ENCODE data around the gene ASB2. TPM values are rescaled to one million over a fixed set of nuclear protein-coding genes. Genes with fewer than 3 reads are reported as not detected.
A peak's percentile ranks its signal among the peaks of the same experiment; 100 is the strongest.

The ASB2 gene
- total RNA-seq, 1 donor from 2014 or later: 58.6 TPM

DNA sequence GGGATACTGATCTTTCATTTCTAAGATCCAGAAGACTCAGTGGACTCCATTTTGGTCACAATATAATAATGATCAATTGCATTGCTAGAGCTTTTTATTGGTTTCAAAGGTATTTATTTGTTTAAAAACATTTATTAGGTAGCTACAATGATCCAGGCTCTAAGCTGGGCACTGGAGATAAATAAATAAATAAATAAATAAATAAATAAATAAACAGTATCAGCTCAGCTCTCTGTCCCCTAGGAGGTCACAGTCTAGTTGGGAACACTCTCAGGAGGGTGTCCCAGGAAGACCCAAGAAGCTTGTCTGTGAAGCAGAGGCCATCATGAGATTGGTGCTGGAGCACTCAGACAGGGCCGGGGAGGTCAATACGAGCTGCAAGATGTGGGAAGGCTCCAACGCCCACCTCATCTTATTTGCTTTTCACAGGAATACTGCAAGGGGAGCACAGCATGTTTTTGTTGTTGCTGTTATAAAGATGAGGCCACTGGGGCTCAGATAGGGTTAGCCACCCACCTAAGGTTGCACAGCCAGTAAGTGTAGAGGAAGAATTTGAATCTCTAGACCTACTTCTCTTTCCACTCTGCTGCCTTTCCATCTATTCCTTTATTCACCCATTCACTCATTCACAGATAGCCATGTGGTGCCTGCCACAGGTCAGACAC is 15.5 kb downstream of the ASB2 start:
- Histone ChIP-seq H3K4me1 (peaks cover 6 to 55% of the 10 kb centered on the region in 2 donors), H3K27me3 (no peaks in the 10 kb centered on the region), H3K36me3 (peaks cover 0 to 9% of the 10 kb centered on the region in 2 donors), H3K27ac (peak overlapping the region in 1 of 2 donors; percentile 80), H3K9me3 (no peaks in the 10 kb centered on the region), H3K4me3 (no peak overlapping the region)
- DNase-seq (ENCODE audit: low spot score in 2 of 2): no peak
- intact Hi-C loops (cut with DNase I): no loop called here
- TF ChIP-seq, protein P1, sequence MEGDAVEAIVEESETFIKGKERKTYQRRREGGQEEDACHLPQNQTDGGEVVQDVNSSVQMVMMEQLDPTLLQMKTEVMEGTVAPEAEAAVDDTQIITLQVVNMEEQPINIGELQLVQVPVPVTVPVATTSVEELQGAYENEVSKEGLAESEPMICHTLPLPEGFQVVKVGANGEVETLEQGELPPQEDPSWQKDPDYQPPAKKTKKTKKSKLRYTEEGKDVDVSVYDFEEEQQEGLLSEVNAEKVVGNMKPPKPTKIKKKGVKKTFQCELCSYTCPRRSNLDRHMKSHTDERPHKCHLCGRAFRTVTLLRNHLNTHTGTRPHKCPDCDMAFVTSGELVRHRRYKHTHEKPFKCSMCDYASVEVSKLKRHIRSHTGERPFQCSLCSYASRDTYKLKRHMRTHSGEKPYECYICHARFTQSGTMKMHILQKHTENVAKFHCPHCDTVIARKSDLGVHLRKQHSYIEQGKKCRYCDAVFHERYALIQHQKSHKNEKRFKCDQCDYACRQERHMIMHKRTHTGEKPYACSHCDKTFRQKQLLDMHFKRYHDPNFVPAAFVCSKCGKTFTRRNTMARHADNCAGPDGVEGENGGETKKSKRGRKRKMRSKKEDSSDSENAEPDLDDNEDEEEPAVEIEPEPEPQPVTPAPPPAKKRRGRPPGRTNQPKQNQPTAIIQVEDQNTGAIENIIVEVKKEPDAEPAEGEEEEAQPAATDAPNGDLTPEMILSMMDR (IDR thresholded peaks at IDR 0.05): no peak

DNA sequence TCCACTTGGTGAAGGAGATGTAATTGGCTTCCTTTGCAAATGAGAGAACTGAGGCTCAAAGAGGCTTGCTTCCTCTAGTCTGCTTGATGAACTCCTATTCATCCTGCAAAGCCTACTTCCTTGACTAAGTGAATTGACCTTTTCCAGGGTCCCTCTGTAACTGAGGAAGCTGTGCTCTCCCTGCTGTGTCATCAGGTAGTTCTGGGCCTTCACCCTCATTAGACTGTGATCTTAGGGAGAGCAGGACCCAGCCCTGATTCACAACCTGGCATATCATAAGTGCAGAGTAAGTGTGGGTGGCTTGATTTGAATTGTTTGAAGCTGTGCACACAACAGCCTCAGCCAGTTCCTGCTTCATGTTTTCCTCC is 16.3 kb downstream of the ASB2 start:
- TF ChIP-seq, protein P1 (IDR thresholded peaks at IDR 0.05): no peak
- Histone ChIP-seq H3K27me3 (no peaks in the 10 kb centered on the region), H3K27ac (peak overlapping the region; percentile 71 to 80), H3K4me1 (peaks cover 6 to 55% of the 10 kb centered on the region in 2 donors), H3K4me3 (no peak overlapping the region), H3K9me3 (no peaks in the 10 kb centered on the region), H3K36me3 (peaks cover under 1 to 9% of the 10 kb centered on the region in 2 donors)
- intact Hi-C loops (cut with DNase I): no loop called here
- no peak for DNase-seq (ENCODE audit: low spot score in 2 of 2)

DNA sequence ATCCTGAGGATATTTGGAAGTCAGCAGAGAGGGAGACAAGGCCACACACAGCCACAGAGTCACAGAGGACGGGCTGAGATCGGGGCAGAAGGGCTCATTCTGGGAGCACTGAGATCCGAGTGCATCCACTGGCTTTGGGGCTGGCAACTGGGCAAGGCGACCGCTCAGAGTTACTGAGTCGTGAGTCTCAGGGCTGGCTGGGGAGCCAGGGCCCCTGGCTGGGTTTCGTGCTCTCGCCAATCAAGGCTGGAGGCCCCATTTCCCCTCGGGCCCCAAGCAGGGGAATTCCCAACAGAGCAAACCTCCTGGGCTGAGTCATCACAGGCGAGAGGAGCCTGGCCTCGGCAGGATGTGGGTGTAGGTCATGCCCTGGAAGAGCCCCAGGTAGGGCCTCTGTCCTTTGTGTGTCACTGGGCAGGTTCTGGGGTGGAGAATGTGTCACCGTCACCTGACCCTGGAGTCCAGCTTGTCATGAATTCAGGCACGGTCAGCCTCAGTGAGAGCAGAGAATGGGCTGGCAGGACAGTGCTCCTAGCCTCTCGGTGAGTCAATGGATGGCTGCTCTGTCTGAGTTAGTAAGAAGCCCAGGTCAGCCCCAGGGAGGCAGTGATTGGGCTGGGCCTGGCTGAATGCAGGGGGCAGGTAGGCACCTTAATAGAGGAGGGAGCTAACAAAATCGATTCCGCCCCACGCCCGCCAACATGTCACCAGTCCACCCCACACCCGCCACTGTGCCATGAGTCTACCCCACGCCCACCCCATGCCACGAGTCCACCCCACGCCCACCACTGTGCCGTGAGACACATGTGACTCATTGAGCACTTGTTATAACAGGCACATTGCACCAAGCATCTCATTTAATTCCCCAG is 16.9 kb downstream of the ASB2 start:
- peak; percentile 75 to 90 for DNase-seq (ENCODE audit: low spot score in 2 of 2)
- TF ChIP-seq, protein P1 (IDR thresholded peaks at IDR 0.05): no peak
- Histone ChIP-seq H3K4me3 (no peak overlapping the region), H3K36me3 (peaks cover 7 to 12% of the 10 kb centered on the region in 2 donors), H3K27me3 (no peaks in the 10 kb centered on the region), H3K9me3 (no peaks in the 10 kb centered on the region), H3K4me1 (peaks cover 6 to 51% of the 10 kb centered on the region in 2 donors), H3K27ac (peak overlapping the region; percentile 71 to 80)
- intact Hi-C loops (cut with DNase I): loop anchor here (1.0 to 2.0 kb wide), 2 partner anchors 17 to 19 kb away; partner anchors contain the start of gene ASB2

DNA sequence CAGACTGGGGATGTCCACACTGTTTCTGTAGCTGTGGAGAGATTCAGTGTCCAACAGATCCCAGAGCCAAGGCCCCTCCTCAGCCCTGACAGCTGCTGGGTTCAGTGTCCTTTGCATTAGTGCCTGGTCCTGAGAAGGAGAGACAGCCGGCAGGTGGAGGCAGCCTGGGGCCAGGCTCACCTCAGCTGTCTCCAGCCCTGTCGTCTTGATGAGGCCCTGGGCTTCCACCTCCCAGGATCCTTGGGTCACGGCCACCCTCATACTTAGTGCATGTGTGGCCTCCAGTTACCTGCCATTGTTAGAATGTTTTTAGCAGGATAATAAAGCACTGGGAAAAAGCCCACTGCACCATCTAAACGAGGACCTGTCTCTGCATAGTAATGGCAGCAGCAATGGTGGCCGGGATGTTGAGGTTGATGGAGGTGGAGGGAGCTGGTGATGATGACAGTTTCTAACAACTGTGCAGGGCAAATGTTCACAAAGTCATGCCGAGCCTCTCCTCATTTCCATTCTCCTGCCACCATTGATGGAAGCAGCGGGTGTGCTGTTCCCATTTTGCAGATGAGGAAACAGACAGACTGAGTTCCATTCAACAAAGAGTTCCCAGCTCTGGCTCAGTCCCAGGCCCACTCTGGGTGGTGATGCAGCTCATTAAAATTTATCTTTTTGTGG is 17.7 kb downstream of the ASB2 start:
- Histone ChIP-seq H3K27me3 (no peaks in the 10 kb centered on the region), H3K36me3 (peaks cover 14% of the 10 kb centered on the region in 2 donors), H3K4me1 (peaks cover 6 to 47% of the 10 kb centered on the region in 2 donors), H3K4me3 (no peak overlapping the region), H3K9me3 (no peaks in the 10 kb centered on the region), H3K27ac (peak overlapping the region; percentile 71 to 80)
- DNase-seq (ENCODE audit: low spot score in 2 of 2): no peak
- TF ChIP-seq, protein P1 (IDR thresholded peaks at IDR 0.05): no peak
- intact Hi-C loops (cut with DNase I): loop anchor here (1.0 to 2.0 kb wide), 2 partner anchors 18 kb away; partner anchors contain the start of gene ASB2

DNA sequence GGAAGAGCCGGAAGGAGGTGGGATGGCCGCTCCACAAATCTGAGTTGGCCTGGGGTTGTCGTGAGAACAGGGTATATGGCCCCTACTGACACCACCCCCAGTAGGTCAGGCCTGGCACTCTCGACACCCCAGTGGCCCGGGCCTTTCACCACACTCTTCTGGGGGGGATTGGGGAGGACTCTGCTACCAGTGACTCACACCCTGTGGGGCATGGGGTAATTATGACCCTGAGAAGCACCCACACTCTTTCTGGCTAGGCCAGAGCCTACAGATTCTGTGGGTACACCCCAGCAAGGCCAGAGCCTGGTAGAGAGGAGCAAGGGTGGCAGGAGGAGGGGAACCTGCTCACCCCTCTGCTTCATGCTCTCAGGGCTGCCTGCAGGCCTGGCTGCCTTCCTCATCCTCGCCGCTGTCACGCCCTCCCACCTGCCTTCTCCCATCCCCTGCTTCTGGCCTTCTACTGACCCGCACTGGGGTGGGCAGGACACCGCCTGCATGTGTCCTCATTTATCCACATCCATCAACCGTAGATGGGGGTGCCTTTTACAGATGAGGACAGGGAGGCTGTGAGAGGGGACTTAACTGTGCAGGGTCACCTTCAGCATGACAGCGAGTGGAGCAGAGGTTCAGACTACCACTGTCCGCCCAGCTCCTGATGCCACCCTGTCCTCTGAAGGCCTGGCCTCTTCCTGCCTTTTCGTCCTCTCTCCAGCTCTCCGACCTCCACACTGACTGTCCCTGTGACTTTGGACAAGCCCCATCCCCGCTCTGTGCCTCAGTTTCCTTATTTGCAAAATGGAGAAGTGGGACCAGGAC is 18.4 kb downstream of the ASB2 start:
- no peak overlapping the region for H3K4me3 ChIP-seq

More for the DNA sequence above, 18.4 kb downstream of the ASB2 start:
- peaks cover 6 to 47% of the 10 kb centered on the region in 2 donors for H3K4me1 ChIP-seq
- H3K27me3 ChIP-seq: no peaks in the 10 kb centered on the region
- H3K27ac ChIP-seq: peak overlapping the region; percentile 71 to 80
- no peaks in the 10 kb centered on the region for H3K9me3 ChIP-seq
- DNase-seq (ENCODE audit: low spot score in 2 of 2): no peak
- peaks cover 16 to 21% of the 10 kb centered on the region in 2 donors for H3K36me3 ChIP-seq
- intact Hi-C loops (cut with DNase I): loop anchor here (2.0 kb wide), 1 partner anchor 17 kb away; no protein-coding TSS in a partner anchor
- TF ChIP-seq, protein P1 (IDR thresholded peaks at IDR 0.05): no peak

Data from ascending aorta (tissue), 2 donors.